GM12874 (cell line): Measurements from ENCODE around the gene ADAMTS13.

Source experiments
- CTCF ChIP-seq: IDR thresholded peaks from 2 replicates; pipeline ENCODE4 v1.5.1; 2011; ENCODE audit warnings: low read depth, mild to moderate bottlenecking, control low read depth, low read length, moderate library complexity; ENCODE audit not compliant: insufficient read depth

The ADAMTS13 gene

DNA sequence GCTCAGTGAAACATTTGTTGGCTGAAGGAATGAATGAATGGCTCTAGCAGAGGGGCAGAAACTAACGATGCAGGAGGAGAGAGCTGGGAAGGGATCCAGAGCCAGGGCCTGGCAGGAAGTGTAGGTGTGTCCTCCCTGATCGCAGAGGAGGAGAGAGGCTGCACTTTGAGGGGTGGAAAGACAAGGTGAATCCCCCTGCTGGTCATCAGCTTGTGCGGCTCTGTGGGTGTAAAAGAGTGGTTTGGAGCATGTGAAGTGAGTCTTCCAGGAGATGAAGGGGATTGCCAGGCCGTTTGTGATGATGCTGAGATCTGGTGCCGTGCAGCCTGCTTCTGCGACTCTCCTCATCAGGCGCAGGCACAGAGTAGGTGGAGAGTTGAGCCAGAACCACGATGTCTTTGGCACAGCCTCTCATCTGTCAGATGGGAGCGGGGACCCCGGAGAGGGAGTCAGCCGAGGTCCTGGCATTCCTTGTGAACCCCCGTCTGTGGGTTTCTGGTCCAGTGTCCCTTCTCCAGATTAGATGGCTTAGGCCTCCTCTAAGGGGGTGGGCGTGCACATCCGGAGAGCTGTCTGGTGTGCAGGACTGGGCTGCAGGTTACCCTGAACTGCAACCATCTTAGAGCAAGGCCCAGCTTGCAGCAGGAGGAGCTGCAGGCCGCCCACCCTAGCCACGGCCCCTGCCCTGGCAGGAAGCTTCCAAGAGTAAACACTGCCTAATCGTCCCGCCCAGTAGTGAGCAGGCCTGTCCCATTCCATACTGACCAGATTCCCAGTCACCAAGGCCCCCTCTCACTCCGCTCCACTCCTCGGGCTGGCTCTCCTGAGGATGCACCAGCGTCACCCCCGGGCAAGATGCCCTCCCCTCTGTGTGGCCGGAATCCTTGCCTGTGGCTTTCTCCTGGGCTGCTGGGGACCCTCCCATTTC, at the start of gene ADAMTS13:
ADAMTS13 (plus strand) TSS at position 753 of the 928 bp plus-strand sequence; CDS start at position 830, 77 bp downstream.
- TF ChIP-seq CTCF, result peak; percentile 54; the same call in 1 of the 2 replicates

DNA sequence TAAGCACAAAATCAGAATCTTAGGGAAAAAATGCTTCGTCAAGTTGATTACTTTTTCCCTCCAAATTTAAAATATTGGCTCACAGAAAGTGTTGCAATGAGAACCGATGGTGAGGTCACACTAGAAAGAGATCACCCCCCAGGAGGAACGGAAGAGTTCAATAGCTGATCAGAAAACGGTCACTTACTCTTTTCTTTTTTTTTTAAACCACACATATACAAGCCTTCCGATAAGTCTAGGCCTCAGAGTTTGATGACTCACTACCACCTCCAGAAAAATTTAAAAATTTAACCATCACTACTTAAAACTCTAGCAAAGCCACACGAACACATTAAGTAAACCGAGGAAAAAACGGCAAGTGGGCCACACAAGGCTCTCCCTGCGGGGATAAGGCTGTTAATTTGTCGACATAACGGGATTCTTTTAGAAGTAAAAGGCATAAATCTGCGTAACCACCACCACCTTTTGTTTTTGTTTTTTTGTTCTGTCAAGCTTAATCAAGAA, 47.5 kb upstream of the ADAMTS13 start:
- no peak for TF ChIP-seq CTCF

GRCh38 chr9:133375116-133375723, 46.9 kb upstream of the ADAMTS13 start:
- 0 out of 2 replicates have a peak, but pooled peaks have one; percentile 13 for TF ChIP-seq CTCF

GRCh38 chr9:133375724-133376654, 46.2 kb upstream of the ADAMTS13 start, which contains the start of the genes STKLD1 and SURF4:
Gene STKLD1 (plus strand): TSS chr9:133376366. CDS start chr9:133376474, 108 bp downstream.
Gene SURF4 (minus strand): TSS chr9:133376060. CDS start chr9:133375969, 91 bp downstream.
- TF ChIP-seq CTCF, result no peak

DNA sequence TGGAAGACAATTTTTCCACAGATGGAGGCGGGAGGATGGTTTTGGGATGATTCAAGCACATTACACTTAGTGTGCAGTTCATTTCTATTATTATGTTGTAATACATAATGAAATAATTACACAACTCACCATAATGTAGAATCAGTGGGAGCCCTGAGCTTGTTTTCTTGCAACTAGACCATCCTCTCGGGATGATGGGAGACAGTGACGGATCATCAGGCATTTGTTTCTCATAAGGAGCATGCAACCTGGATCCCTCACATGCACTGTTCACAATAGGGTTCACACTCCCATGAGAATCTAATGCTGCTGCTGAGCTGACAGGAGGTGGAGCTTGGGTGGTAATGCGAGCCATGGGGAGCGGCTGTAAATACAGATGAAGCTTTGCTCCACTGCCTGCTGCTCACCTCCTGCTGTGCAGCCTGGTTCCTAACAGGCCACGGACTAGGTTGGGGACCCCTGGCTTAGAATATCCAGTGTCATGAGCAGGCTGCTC, 44.4 kb upstream of the ADAMTS13 start:
- TF ChIP-seq CTCF, result no peak

- no peak for TF ChIP-seq CTCF
Observed at GRCh38 chr9:133378408-133378962, 43.7 kb upstream of the ADAMTS13 start.
